PFSK-1 (cell line): ENCODE data around the gene DRC3.

Source experiments
- FOXP2 ChIP-seq: optimal IDR thresholded peaks from 2 replicates; pipeline ENCODE3; 2011; ENCODE audit warnings: borderline replicate concordance, control low read depth, inconsistent platforms; ENCODE audit not compliant: insufficient read depth; ENCODE audit errors: extremely low read length, extremely low read depth
- POLR2AphosphoS5 ChIP-seq: IDR thresholded peaks from 2 replicates; pipeline ENCODE4 v1.6.1; 2012; ENCODE audit warnings: low read depth, mild to moderate bottlenecking, control low read depth, low read length, moderate library complexity
- SIN3A ChIP-seq: IDR thresholded peaks from 2 replicates; pipeline ENCODE4 v1.6.1; 2012; ENCODE audit warnings: mild to moderate bottlenecking, low read length, moderate library complexity, borderline replicate concordance; ENCODE audit not compliant: insufficient read depth
- TAF1 ChIP-seq: IDR thresholded peaks from 2 replicates; pipeline ENCODE4 v1.6.1; 2012; ENCODE audit warnings: low read length, control low read depth, borderline replicate concordance; ENCODE audit not compliant: insufficient read depth
- TF ChIP-seq, protein P1 (sequence below), 2 experiments: IDR thresholded peaks; 2 replicates each; pipeline versions ENCODE4 v1.6.1 to v1.8.0; 2011 to 2012; ENCODE audit warnings: low read depth in 2 of 2, low read length in 2 of 2, control low read depth in 1 of 2, inconsistent platforms in 1 of 2, mild to moderate bottlenecking in 1 of 2, moderate library complexity in 1 of 2; ENCODE audit not compliant: insufficient read depth in 1 of 2

- TF ChIP-seq POLR2AphosphoS5 (no peak), FOXP2 (no peak), SIN3A (no peak), TAF1 (no peak)
- TF ChIP-seq, protein P1, sequence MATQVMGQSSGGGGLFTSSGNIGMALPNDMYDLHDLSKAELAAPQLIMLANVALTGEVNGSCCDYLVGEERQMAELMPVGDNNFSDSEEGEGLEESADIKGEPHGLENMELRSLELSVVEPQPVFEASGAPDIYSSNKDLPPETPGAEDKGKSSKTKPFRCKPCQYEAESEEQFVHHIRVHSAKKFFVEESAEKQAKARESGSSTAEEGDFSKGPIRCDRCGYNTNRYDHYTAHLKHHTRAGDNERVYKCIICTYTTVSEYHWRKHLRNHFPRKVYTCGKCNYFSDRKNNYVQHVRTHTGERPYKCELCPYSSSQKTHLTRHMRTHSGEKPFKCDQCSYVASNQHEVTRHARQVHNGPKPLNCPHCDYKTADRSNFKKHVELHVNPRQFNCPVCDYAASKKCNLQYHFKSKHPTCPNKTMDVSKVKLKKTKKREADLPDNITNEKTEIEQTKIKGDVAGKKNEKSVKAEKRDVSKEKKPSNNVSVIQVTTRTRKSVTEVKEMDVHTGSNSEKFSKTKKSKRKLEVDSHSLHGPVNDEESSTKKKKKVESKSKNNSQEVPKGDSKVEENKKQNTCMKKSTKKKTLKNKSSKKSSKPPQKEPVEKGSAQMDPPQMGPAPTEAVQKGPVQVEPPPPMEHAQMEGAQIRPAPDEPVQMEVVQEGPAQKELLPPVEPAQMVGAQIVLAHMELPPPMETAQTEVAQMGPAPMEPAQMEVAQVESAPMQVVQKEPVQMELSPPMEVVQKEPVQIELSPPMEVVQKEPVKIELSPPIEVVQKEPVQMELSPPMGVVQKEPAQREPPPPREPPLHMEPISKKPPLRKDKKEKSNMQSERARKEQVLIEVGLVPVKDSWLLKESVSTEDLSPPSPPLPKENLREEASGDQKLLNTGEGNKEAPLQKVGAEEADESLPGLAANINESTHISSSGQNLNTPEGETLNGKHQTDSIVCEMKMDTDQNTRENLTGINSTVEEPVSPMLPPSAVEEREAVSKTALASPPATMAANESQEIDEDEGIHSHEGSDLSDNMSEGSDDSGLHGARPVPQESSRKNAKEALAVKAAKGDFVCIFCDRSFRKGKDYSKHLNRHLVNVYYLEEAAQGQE (IDR thresholded peaks at IDR 0.05; ENCODE audit: insufficient read depth in 1 of 2, low read depth in 2 of 2, low read length in 2 of 2): no peak
Observed at GRCh38 chr17:17952691-17953090, 20.0 kb upstream of the DRC3 start.
